GM20000 (cell line): ENCODE data around the gene NPLOC4.
"Not testable (repeated sequence)": the region's sequence is repeated elsewhere in the genome, so short reads cannot be mapped to it uniquely, and the experiment has no call there.

Source experiments
- DNase-seq: peaks from one replicate; pipeline ENCODE4 v3.0.0; 2012; ENCODE audit warnings: low spot score
- TF ChIP-seq, protein P1 (sequence below): IDR thresholded peaks from 2 replicates; pipeline ENCODE4 v1.5.1; 2012; ENCODE audit warnings: mild to moderate bottlenecking, control low read depth; ENCODE audit errors: extremely low read depth, missing control alignments

The NPLOC4 gene

DNA sequence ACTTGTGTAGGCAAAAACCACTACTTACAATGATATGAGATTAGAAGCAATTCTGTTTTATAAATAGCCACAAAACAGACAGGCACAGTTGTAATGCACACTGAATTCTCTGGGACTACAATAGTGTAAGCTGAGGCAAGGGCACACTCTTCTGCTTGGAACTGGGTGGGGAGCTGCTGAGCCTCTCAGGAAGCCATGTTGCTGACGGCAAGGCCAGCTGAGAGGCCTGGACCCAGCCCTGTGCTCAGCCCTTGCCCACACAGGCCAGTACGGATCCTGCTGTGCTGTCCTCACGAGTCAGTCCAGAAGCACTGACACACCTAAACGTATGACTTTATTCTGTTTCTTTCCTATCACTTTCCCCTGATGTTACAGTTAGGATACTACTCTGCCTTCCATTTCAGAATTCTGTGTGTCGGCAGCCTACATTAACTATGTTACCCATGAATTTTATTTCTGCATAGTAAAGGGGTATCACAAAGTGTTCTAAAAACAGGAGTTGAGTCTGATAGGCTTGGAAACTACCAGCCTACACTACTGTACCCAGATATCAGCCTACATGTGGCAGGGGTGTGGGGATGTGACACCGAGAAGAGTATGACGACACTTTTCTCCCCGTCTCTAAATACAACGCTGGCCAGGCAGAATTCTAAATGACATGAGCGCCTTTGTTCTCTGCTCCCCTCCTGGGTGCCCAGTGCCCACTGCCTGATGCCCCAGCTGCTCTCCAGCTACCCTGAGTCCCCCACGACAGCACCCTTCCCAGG lies 43.6 kb downstream of the NPLOC4 start:
- TF ChIP-seq, protein P1, sequence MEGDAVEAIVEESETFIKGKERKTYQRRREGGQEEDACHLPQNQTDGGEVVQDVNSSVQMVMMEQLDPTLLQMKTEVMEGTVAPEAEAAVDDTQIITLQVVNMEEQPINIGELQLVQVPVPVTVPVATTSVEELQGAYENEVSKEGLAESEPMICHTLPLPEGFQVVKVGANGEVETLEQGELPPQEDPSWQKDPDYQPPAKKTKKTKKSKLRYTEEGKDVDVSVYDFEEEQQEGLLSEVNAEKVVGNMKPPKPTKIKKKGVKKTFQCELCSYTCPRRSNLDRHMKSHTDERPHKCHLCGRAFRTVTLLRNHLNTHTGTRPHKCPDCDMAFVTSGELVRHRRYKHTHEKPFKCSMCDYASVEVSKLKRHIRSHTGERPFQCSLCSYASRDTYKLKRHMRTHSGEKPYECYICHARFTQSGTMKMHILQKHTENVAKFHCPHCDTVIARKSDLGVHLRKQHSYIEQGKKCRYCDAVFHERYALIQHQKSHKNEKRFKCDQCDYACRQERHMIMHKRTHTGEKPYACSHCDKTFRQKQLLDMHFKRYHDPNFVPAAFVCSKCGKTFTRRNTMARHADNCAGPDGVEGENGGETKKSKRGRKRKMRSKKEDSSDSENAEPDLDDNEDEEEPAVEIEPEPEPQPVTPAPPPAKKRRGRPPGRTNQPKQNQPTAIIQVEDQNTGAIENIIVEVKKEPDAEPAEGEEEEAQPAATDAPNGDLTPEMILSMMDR = no peak
- no peak for DNase-seq

DNA sequence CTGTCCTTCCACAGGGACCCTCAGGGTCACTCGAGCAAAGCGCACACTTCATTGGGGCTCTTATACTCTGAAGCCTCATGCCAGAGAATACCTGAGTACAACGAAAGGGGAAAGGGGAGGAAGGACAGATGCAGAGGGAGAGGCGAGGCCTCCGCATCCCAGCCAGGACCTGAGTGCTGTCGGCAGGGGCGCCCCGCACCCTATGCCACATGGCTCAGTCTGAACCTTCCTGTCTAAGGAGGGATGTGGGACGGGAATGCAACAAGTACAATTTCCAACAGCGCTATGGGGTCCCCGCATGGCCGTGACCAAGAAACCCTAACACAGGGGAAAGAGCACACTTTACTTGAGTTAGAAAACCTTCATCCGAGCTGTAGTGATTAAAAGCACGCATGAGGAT lies 44.9 kb downstream of the NPLOC4 start:
- TF ChIP-seq, protein P1 = no peak
- DNase-seq = no peak

DNA sequence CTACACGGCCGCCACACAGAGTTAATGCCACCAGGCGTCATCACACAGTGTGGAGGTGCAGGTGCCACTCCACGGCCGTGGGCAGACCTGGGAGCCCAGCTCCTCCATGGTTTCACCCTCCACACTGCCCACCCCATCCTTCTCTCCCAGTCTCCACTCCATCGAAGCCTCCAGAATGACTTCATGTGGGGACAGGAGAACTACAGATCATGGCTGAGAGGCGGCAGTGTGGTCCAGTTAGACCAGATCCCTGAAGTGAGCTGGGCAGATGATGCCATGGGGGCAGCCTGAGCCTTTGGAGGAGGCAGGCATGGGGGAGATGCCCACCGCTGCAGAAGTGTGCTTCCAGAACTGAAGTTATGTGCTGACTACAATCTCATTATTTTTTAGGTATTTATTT lies 46.8 kb downstream of the NPLOC4 start:
- no peak for DNase-seq
- TF ChIP-seq, protein P1 = no peak

DNA sequence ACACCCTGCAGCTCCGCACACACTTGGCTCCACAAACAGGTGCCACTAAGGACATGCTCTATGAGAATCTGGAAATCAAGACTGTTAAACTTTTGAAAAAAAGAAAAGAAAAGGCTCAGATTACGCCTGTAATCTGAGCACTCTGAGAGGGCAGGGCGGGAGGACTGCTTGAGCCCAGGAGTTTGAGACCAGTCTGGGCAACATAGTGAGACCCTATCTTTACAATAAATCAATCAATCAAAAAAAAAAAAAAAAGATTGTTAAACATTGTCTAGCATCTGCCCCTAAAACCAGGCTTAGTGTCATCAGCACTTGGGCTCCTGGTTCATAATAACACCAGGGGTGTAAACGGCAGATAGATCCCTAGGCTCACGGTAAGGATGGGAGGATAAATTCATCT lies 47.3 kb downstream of the NPLOC4 start:
- TF ChIP-seq, protein P1 = no peak

DNA sequence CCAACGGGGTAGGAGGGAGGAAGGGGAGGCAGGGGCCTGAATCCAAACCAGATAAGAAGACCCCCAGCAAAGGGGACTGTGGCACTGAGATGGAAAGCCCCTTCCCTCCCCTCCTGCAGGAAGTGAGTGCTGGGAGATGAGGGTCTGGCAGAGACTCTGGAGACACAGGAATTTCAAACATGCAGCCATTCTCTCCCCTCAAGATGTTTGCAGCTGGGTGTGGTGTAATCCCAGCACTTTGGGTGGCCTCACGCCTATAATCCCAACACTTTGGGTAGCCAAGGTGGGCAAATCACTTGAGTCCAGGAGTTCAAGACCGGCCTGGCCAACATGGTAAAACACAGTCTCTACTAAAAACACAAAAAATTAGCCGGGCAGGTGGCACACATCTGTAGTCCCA lies 50.8 kb downstream of the NPLOC4 start:
- no peak for DNase-seq

More for the DNA sequence above, 47.3 kb downstream of the NPLOC4 start:
- DNase-seq = no peak

DNA sequence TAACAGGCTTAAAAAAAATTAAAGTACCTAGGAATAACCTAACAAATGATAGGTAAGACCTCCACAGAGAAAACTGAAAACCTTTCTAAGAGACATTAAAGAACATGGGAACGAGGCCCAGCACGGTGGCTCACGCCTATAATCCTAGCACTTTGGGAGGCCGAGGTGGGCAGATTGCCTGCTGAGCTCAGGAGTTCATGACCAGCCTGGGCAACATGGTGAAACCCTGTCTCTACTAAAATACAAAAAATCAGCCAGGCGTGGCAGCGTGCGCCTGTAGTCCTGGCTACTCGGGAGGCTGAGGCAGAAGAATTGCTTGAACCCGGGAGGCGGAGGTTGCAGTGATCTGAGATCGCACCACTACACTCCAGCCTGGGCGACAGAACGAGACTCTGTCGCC lies 52.1 kb downstream of the NPLOC4 start:
- DNase-seq = not testable (repeated sequence)

More for the DNA sequence above, 50.8 kb downstream of the NPLOC4 start:
- TF ChIP-seq, protein P1 = no peak

DNA sequence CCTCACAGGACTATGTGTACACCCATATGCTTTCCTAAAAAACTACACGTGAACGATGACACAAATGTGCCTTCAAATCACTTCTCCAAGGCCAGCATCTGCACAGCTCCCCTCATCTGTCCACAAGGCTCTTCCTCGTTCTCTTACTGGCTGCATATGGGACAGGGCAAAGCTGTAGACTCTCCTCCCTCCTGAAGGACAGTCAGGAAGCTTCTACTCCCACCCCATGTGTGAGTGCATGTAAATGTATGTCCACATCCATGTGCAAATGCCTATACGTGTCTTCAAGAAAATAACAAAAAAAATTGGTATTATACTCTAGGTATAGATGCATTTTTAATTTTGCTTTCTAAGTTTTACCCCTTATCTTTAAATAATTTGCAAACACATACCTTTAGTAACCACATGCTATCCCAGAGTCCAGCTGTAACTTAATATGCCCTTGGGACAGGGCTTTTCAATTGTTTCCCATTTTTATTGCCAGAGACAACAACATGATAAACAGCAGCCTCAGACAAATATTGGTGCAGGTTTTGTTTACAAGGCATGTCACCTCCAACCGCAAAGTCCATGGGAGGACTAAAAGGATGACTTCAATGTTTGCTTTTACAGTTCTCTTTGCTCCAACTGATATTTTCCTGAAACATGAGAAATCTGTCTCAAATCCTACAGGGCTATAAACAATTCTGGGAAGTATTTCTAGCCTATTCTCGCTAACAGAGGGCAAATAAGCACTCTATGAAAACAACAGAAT lies 53.1 kb downstream of the NPLOC4 start:
- no peak for DNase-seq
- TF ChIP-seq, protein P1 = no peak
